Urinary bladder (tissue), 4 donors: ENCODE results near the gene LRIT3. TPM values are rescaled to one million over a fixed set of nuclear protein-coding genes. Genes with fewer than 3 reads are reported as not detected.
"Not testable (repeated sequence)": the region's sequence is repeated elsewhere in the genome, so short reads cannot be mapped to it uniquely, and the experiment has no call there.

Experiments used
- DNase-seq: peaks from one replicate; pipeline ENCODE4 v3.0.0-alpha.2; 2015; ENCODE audit errors: extremely low spot score
- H3K27ac ChIP-seq: one replicate; pipeline ENCODE4 v1.5.1; 2013; ENCODE audit warnings: low read depth, mild to moderate bottlenecking, moderate library complexity
- H3K36me3 ChIP-seq: one replicate; pipeline ENCODE4 v1.6.1; 2013; ENCODE audit warnings: mild to moderate bottlenecking, moderate library complexity; ENCODE audit not compliant: insufficient read depth
- H3K4me1 ChIP-seq: one replicate; pipeline ENCODE4 v1.6.1; 2013; ENCODE audit warnings: mild to moderate bottlenecking, moderate library complexity; ENCODE audit not compliant: insufficient read depth
- H3K4me3 ChIP-seq: one replicate; pipeline ENCODE4 v1.5.1; 2013; ENCODE audit warnings: low read depth, low read length
- WGBS: extraction: QIAGEN DNeasy Blood & Tissue Kit; methylation state at CpG from one replicate; pipeline ENCODE4 v1.1.7; 2013; 5-methylcytosine and 5-hydroxymethylcytosine counted together
- polyA plus RNA-seq: library from polyadenylated mRNA; stranded (reverse); fragments of 200-250 nt; gene quantifications from one replicate; pipeline ENCODE4 v1.2.3, GENCODE V29; 2013
- total RNA-seq: library from RNA; depleted of rRNA; stranded (reverse); fragments of >200 nt; gene quantifications from one replicate; pipeline ENCODE4 v1.2.3, GENCODE V29; 2014
- donor health status: healthy with polysubstance abuse.
- donor health status: healthy.

Gene LRIT3
- total and polyA plus RNA-seq, 2 donors = 0.06 to 0.16 TPM

DNA sequence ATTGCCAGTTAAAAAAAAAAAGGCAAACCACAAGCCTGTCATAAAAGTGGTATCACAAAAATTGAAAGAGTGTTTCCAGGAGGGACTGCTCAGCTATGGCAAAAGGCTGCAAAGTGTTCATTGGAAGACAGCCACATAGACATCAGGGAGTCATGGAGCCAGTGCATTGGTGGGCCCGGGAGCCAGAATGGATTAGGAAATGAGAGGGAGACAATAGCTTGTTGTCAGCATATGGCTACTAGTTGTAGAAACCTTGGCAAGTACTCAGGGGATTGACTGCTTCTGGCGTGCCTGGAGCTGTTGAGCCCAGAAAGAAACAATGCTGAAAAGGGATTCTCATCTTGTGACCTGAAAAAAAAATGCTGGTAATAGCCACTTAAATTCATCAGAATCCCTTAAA lies 27.3 kb upstream of the LRIT3 start:
- Histone ChIP-seq H3K4me3 (no peak overlapping the region), H3K36me3 (peaks cover under 1% of the 10 kb centered on the region), H3K4me1 (no peaks in the 10 kb centered on the region), H3K27ac (no peak overlapping the region)
- DNase-seq = no peak
- WGBS = 76% methylated on average over 2 of the region's 2 CpGs

DNA sequence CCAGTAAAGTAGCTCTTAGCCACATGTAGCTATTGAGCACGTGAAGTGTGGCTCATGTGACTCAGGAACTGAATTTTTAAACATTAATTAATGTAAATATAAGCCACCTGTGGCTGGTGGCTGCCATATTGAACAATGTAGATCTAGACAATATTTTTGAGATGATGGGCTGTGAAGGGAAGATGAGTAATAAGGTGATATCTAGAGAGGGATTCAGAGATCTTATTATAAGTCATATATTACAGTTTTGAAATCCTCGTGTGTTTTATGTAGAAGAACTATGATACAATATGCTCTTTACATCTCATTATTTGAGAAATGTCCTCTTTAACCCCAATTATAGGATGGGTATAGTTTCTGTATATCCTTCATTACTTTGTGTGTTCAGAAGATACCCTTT lies 26.7 kb upstream of the LRIT3 start:
- no peak for DNase-seq
- Histone ChIP-seq H3K27ac (no peak overlapping the region), H3K4me3 (no peak overlapping the region), H3K36me3 (peaks cover 2% of the 10 kb centered on the region), H3K4me1 (no peaks in the 10 kb centered on the region)
- WGBS = 73% methylated on average over 2 of the region's 2 CpGs

- DNase-seq = no peak
- H3K4me3 ChIP-seq = no peak overlapping the region
- H3K4me1 ChIP-seq = no peaks in the 10 kb centered on the region
- peaks cover 4% of the 10 kb centered on the region for H3K36me3 ChIP-seq
- H3K27ac ChIP-seq = no peak overlapping the region
Measured at GRCh38 chr4:109826719-109827118, 21.2 kb upstream of the LRIT3 start.

- H3K4me3 ChIP-seq = no peak within 1 kb of the TSS
- no peak for DNase-seq
- peaks cover 4% of the 10 kb centered on the region for H3K36me3 ChIP-seq
- H3K4me1 ChIP-seq = no peaks in the 10 kb centered on the region
- H3K27ac ChIP-seq = no peak within 1 kb of the TSS
- 96% methylated on average over 2 of the region's 2 CpGs for WGBS
Measured at GRCh38 chr4:109827672-109828071, 20.2 kb upstream of the LRIT3 start, which contains the start of gene RRH. TSS of gene RRH (plus strand) at chr4:109827972. CDS start at chr4:109828028, 56 bp downstream.

DNA sequence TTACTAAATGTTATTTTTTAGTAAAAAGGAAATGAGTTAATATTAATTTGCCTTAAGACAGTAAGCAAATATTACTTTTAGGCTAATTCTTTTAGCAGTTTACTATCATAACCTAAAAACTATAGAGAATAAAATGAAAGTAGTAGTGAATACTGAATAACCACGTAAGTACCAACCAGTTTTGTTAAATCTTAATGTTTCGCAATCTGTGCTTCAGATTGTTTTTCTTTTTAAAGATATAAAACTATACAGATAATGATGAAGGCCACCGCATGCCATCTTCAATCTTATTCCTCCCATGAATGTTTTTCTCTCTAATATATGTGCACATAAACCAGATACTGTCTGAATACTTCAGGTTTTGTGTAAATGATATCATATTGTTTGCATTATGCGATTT lies 14.2 kb upstream of the LRIT3 start:
- H3K4me3 ChIP-seq = no peak overlapping the region
- H3K36me3 ChIP-seq = peaks cover 2% of the 10 kb centered on the region
- H3K4me1 ChIP-seq = no peaks in the 10 kb centered on the region
- no peak for DNase-seq
- 95% methylated on average over 4 of the region's 4 CpGs for WGBS
- H3K27ac ChIP-seq = no peak overlapping the region

- H3K27ac ChIP-seq = no peak overlapping the region
- DNase-seq = no peak
- no peaks in the 10 kb centered on the region for H3K36me3 ChIP-seq
- no peak overlapping the region for H3K4me3 ChIP-seq
- H3K4me1 ChIP-seq = no peaks in the 10 kb centered on the region
- WGBS = 56% methylated on average over 3 of the region's 3 CpGs
Measured at GRCh38 chr4:109836985-109837384, 10.9 kb upstream of the LRIT3 start.

DNA sequence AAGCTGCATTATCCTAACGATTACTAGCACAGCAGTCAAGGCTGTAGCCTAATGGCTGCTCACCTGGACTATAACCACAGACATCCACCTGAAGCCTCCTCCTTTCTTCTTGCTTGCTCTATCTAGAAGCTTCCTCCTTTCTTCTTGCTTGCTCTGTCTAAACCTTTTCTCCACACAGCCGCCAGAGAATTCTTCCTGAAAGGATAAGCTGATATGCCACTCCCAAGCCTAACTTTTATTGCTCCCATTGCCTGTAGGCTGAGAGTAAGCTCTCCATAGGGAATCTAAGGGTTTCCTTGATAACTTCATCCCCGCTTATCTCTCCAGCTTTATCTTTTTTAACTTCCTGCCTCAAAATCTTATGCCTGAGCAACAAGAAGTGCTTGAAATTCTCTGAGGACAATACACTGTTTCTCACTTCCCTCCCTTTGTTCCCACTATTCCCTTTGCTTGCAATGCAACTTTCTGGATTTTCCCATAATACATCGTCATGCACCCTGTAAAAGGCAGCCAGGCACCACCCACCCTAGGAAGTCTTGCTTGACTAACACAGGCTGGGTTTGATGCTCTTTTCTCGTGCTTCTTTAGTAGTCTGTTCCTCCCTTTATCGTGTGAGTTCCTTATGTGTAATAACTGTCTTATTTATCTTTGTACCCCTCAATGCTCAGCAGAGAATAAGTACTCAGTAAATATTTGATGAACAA lies 1.4 kb upstream of the LRIT3 start:
- no peak overlapping the region for H3K27ac ChIP-seq
- WGBS = 25% methylated on average over 6 of the region's 6 CpGs

GRCh38 chr4:109848501-109848900 lies 594 bp downstream of the LRIT3 start:
- DNase-seq = no peak
- Histone ChIP-seq H3K4me1 (no peaks in the 10 kb centered on the region), H3K27ac (no peak overlapping the region), H3K36me3 (no peaks in the 10 kb centered on the region), H3K4me3 (no peak overlapping the region)
- WGBS = 67% methylated on average over 2 of the region's 2 CpGs

More for the DNA sequence above, 1.4 kb upstream of the LRIT3 start:
- peaks cover 2% of the 10 kb centered on the region for H3K36me3 ChIP-seq
- no peak overlapping the region for H3K4me3 ChIP-seq
- no peaks in the 10 kb centered on the region for H3K4me1 ChIP-seq
- no peak for DNase-seq

DNA sequence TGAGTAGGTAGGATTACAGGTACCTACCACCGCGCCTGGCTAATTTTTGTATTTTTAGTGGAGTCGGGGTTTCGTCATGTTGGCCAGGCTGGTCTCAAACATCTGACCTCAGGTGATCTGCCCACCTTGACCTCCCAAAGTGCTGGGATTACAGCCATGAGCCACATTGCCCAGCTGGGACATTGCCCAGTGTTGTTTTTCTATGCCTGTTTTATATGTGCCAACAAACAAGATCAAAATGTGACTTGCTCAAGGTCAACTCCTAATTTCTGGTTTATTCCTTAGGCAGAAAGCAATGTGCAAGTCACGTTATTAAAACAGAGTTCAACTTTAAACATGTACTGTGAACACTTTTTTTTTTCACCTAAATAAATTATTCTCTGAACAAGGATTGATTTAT lies 2.7 kb downstream of the LRIT3 start:
- 83% methylated on average over 5 of the region's 5 CpGs for WGBS
- no peak for DNase-seq
- Histone ChIP-seq H3K4me1 (no peaks in the 10 kb centered on the region), H3K36me3 (no peaks in the 10 kb centered on the region), H3K4me3 (no peak overlapping the region), H3K27ac (no peak overlapping the region)

DNA sequence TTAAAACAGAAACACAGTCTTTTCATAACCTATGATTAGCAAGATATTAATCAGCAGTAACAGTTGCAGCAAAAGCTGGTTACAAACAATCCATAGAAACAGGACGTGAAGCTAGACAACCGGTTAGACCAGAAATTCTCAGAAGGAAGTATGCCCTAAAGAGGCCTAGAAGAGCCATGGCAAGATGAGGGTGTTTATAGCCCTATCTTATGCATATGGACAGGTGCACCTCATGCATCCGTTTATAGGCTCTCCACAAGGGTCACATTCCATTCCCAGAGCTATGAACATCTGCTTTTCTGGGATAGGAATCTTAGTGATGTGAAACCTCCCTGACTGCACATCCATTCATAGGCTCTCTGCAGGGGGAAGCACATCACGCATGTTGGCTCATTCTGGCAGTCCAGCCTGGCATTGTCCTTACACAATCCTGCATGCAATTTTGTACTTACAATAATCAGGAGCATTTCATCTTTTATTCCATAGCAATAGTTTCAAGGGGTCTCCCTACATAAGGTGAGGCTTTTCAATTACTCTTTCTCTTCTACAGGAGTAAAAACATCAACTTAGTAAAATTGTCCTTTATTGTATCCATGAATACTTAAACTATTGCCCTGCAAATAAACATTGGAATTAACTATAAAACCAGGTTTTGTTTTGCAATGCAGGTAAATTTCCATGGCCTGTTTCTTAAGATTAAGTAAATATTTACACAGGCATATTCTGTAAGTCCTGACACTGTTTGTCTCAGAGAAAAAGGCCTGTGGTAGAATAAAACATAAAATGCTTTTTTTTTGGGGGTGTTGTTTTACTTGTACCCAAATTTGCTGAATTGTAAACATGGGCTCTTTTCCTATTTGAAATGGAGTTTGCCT lies 11.8 kb downstream of the LRIT3 start:
- H3K27ac ChIP-seq, H3K36me3 ChIP-seq, H3K4me3 ChIP-seq, H3K4me1 ChIP-seq, DNase-seq: not testable (repeated sequence)
- 83% methylated on average over 4 of the region's 4 CpGs for WGBS

DNA sequence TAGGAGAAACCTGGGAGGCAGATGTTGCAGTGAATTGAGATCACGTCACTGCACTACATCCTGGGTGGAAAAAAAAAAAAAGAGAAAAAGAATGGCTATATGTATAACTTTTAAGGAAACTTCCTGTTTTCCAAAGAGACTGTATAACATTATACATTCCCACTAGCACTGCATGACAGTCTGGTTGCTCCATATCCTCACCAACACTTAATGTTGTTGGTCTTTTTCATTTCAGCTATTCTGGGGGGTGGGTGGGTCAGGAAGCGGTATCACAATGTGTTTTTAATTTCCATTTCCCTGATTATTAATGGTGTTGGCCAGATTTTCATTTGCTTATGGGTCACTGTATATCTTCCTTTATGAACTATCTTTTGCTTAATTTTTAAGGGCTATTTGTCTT lies 13.4 kb downstream of the LRIT3 start:
- H3K27ac ChIP-seq = no peak overlapping the region
- no peak for DNase-seq
- H3K4me3 ChIP-seq = no peak overlapping the region
- 92% methylated on average over 2 of the region's 2 CpGs for WGBS
- H3K36me3 ChIP-seq = no peaks in the 10 kb centered on the region
- no peaks in the 10 kb centered on the region for H3K4me1 ChIP-seq

DNA sequence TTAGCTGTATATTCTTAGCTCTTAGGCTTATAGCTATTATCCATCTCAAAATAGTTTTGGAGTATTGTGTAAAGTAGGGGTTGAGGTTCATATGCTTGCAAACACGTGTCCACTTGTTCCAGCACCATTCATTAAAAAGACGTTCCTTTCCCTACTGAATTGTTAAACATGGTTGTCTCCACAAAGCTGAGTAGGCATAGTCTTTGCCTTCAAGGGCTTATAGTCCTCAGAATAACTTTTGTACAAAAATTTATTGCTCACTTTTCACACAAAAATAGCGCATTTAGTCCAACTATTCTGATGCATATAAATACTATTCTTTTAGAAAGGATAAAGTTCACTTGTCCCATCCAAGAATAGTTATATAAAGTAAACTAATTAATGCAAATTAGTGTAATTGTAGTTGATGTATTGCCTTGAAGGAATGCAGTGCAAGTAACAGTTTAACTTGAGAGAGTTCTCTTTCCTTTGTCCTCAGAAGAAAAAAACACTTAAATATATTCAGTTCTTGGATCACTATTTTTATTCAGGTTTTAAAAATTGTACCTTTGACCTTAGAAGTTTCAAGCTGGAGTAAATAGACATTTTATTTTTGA lies 14.1 kb downstream of the LRIT3 start:
- no peaks in the 10 kb centered on the region for H3K4me1 ChIP-seq
- H3K27ac ChIP-seq = no peak overlapping the region
- 85% methylated on average over 3 of the region's 3 CpGs for WGBS
- no peak for DNase-seq
- no peak overlapping the region for H3K4me3 ChIP-seq
- H3K36me3 ChIP-seq = no peaks in the 10 kb centered on the region

- H3K4me3 ChIP-seq = no peak overlapping the region
- no peaks in the 10 kb centered on the region for H3K4me1 ChIP-seq
- H3K27ac ChIP-seq = no peak overlapping the region
- no peaks in the 10 kb centered on the region for H3K36me3 ChIP-seq
- DNase-seq = no peak
Measured at GRCh38 chr4:109864134-109864533, 16.2 kb downstream of the LRIT3 start.

GRCh38 chr4:109870061-109870460 lies 22.2 kb downstream of the LRIT3 start:
- Histone ChIP-seq H3K4me3 (no peak overlapping the region), H3K27ac (no peak overlapping the region), H3K4me1 (no peaks in the 10 kb centered on the region), H3K36me3 (no peaks in the 10 kb centered on the region)
- DNase-seq = no peak
- WGBS = 96% methylated on average over 5 of the region's 5 CpGs
